HCT116 (cell line): Measurements from ENCODE around the gene RTF1. TPM values are rescaled to one million over a fixed set of nuclear protein-coding genes. Genes with fewer than 3 reads are reported as not detected.

Experiments
- ATAC-seq: fragments of 200-7000 bp; cut with Tn5 transposase; 2 replicates; pipeline ENCODE4 v1.9.1; 2020; ENCODE audit warnings: mild to moderate bottlenecking, moderate library complexity
- BruUV-seq: library from RNA; stranded (reverse); fragments of 400-500 nt; replicated peaks from 2 replicates; lab custom pipeline; 2021; lab: Mats Ljungman, UMichigan
- CTCF ChIA-PET: fragments of 300-600 bp; sonication (Branson Sonifier 250); formaldehyde crosslinking; loops from one replicate; lab custom pipeline; 2021; ENCODE audit warnings: antibody characterized with exemption; lab: Charles Lee
- POLR2A ChIA-PET: fragments of 300-600, 350-600 bp; sonication (Branson Sonifier 250); formaldehyde crosslinking; loops from one replicate; lab custom pipeline; 2021; ENCODE audit warnings: antibody characterized with exemption; lab: Charles Lee
- RAD21 ChIA-PET, 2 experiments: fragments of 300-600 bp; sonication (Branson Sonifier 250); formaldehyde crosslinking; loops; one replicate each; lab custom pipeline; 2023; ENCODE audit warnings: low total read pairs in 2 of 2; ENCODE audit not compliant: uncharacterized antibody in 2 of 2, unreplicated experiment in 2 of 2, low non-redundant PET in 1 of 2; lab: Charles Lee
- DNase-seq: peaks from one replicate; pipeline ENCODE4 v3.0.0-alpha.2; 2010; ENCODE audit warnings: low read depth, low spot score
- H2AFZ ChIP-seq: fragments of 200-600 bp; shearing (Covaris generic), sonication (generic); 2 replicates; pipeline ENCODE4 v1.6.1; 2017; ENCODE audit warnings: low read depth, mixed run types, mixed read lengths, antibody characterized with exemption, low read length; ENCODE audit not compliant: poor library complexity, severe bottlenecking
- H3K27ac ChIP-seq: 2 replicates; pipeline ENCODE4 v1.5.1; 2012; ENCODE audit warnings: low read depth, low read length
- H3K27me3 ChIP-seq: fragments of 200-600 bp; sonication (generic); 2 replicates; pipeline ENCODE4 v1.6.1; 2016; ENCODE audit warnings: mixed run types, low read length, mixed read lengths; ENCODE audit not compliant: insufficient read depth
- H3K36me3 ChIP-seq, 2 experiments: fragments of 200-500 bp in 1 of 2; fragments of 200-600 bp in 1 of 2; sonication (Bioruptor generic) in 1 of 2; sonication (generic) in 1 of 2; 2 replicates each; pipeline versions ENCODE4 v1.5.1 to v1.6.1; 2014 to 2016; ENCODE audit warnings: low read length in 2 of 2, inconsistent platforms in 1 of 2, mixed read lengths in 1 of 2, mixed run types in 1 of 2; ENCODE audit not compliant: insufficient read depth in 2 of 2, control insufficient read depth in 1 of 2
- H3K4me1 ChIP-seq, 2 experiments: fragments of 200-600 bp in 1 of 2; sonication (generic) in 1 of 2; 2 replicates each; pipeline versions ENCODE4 v1.5.1 to v1.6.1; 2012 to 2017; ENCODE audit warnings: low read length in 2 of 2, inconsistent platforms in 1 of 2, mild to moderate bottlenecking in 1 of 2, mixed read lengths in 1 of 2, mixed run types in 1 of 2, moderate library complexity in 1 of 2; ENCODE audit not compliant: insufficient read depth in 2 of 2, control insufficient read depth in 1 of 2
- H3K4me2 ChIP-seq: fragments of 200-600 bp; sonication (generic); 2 replicates; pipeline ENCODE4 v1.6.1; 2017; ENCODE audit warnings: mixed run types, low read length, mixed read lengths
- H3K4me3 ChIP-seq, 2 experiments: fragments of 200-600 bp in 1 of 2; sonication (generic) in 1 of 2; replicated peaks in 1 of 2; 2 replicates each; pipeline ENCODE4 v1.5.1; 2011 to 2016; ENCODE audit warnings: low read length in 2 of 2, control low read depth in 1 of 2, low read depth in 1 of 2, mild to moderate bottlenecking in 1 of 2, mixed read lengths in 1 of 2, mixed run types in 1 of 2
- H3K79me2 ChIP-seq: fragments of 200-600 bp; sonication (generic); 2 replicates; pipeline ENCODE4 v1.6.1; 2017; ENCODE audit warnings: mild to moderate bottlenecking, mixed run types, low read length, moderate library complexity, mixed read lengths; ENCODE audit not compliant: insufficient read depth
- H3K9ac ChIP-seq: fragments of 200-600 bp; sonication (generic); 2 replicates; pipeline ENCODE4 v1.6.1; 2016; ENCODE audit warnings: low read length, mixed read lengths
- H3K9me2 ChIP-seq: fragments of 200-600 bp; sonication (generic), shearing (Covaris generic); 2 replicates; pipeline ENCODE4 v1.6.1; 2017; ENCODE audit warnings: mixed run types, mild to moderate bottlenecking, moderate library complexity; ENCODE audit not compliant: insufficient read depth
- H3K9me3 ChIP-seq, 2 experiments: fragments of 200-500 bp in 1 of 2; fragments of 200-600 bp in 1 of 2; sonication (Bioruptor generic) in 1 of 2; sonication (generic) in 1 of 2; 2 replicates each; pipeline ENCODE4 v1.6.1; 2014 to 2017; ENCODE audit warnings: low read length in 2 of 2, mixed read lengths in 2 of 2, inconsistent platforms in 1 of 2, low read depth in 1 of 2, mild to moderate bottlenecking in 1 of 2, mixed run types in 1 of 2, moderate library complexity in 1 of 2; ENCODE audit not compliant: control insufficient read depth in 1 of 2, insufficient read depth in 1 of 2
- H4K20me1 ChIP-seq: fragments of 200-600 bp; sonication (generic), shearing (Covaris generic); 2 replicates; pipeline ENCODE4 v1.6.1; 2017; ENCODE audit warnings: mixed run types, mild to moderate bottlenecking, moderate library complexity; ENCODE audit not compliant: insufficient read depth
- CBX3 ChIP-seq: IDR thresholded peaks from 2 replicates; pipeline ENCODE4 v1.6.1; 2012; ENCODE audit warnings: low read depth
- CEBPB ChIP-seq: IDR thresholded peaks from 2 replicates; pipeline ENCODE4 v1.6.1; 2012; ENCODE audit warnings: low read depth
- EGR1 ChIP-seq: IDR thresholded peaks from 2 replicates; pipeline ENCODE4 v1.6.1; 2012; ENCODE audit warnings: low read depth
- ELF1 ChIP-seq: IDR thresholded peaks from 2 replicates; pipeline ENCODE4 v1.6.1; 2012; ENCODE audit warnings: low read depth, borderline replicate concordance
- EZH2phosphoT487 ChIP-seq: fragments of 200-600 bp; IDR thresholded peaks from 2 replicates; pipeline ENCODE4 v1.6.1; 2018; ENCODE audit warnings: antibody characterized with exemption, borderline replicate concordance
- JUND ChIP-seq: IDR thresholded peaks from 2 replicates; pipeline ENCODE4 v1.6.1; 2012
- SRF ChIP-seq: IDR thresholded peaks from 2 replicates; pipeline ENCODE4 v1.6.1; 2012; ENCODE audit warnings: low read depth
- TCF7L2 ChIP-seq: IDR thresholded peaks from 2 replicates; pipeline ENCODE4 v1.7.0; 2011; ENCODE audit warnings: borderline replicate concordance, inconsistent platforms; ENCODE audit not compliant: insufficient read depth, insufficient read length; ENCODE audit errors: extremely low read depth
- YY1 ChIP-seq: IDR thresholded peaks from 2 replicates; pipeline ENCODE4 v1.6.1; 2011; ENCODE audit warnings: low read length, low read depth, moderate library complexity, mild to moderate bottlenecking; ENCODE audit not compliant: insufficient replicate concordance; ENCODE audit errors: extremely low read depth
- ZBTB33 ChIP-seq: IDR thresholded peaks from 2 replicates; pipeline ENCODE4 v1.6.1; 2011; ENCODE audit warnings: mild to moderate bottlenecking, low read length, moderate library complexity; ENCODE audit not compliant: insufficient replicate concordance; ENCODE audit errors: extremely low read depth
- ZFX ChIP-seq: fragments of 450-650 bp; IDR thresholded peaks from 2 replicates; pipeline ENCODE4 v1.6.1; 2017
- intact Hi-C: fragments of 100-400 bp; cut with micrococcal nuclease; formaldehyde crosslinking; loops from 2 replicates; pipeline ENCODE4 v1.10.0; 2022
- total RNA-seq: library from RNA; stranded (reverse); gene quantifications from one replicate; pipeline ENCODE4 v1.2.1, GENCODE V29; 2021; ENCODE audit not compliant: unreplicated experiment
- TF ChIP-seq, protein P1 (sequence below): IDR thresholded peaks from 2 replicates; pipeline ENCODE4 v1.6.1; 2012; ENCODE audit warnings: low read depth
- TF ChIP-seq, protein P2 (sequence below): IDR thresholded peaks from 2 replicates; pipeline ENCODE4 v1.6.1; 2012

The RTF1 gene
- total RNA-seq, 1 experiment from 2014 or later: 27.5 TPM

- RAD21 ChIA-PET: no interaction called here
- Histone ChIP-seq H3K9me2 (no peaks in the 10 kb centered on the region), H3K27ac (peak overlapping the region; percentile 80), H3K79me2 (peaks cover 67% of the 10 kb centered on the region), H4K20me1 (peaks cover 13% of the 10 kb centered on the region; the same call in 1 of the 2 replicates), H3K4me3 (peak overlapping the region; percentile 75 to 90), H3K9me3 (no peaks in the 10 kb centered on the region), H3K36me3 (no peaks in the 10 kb centered on the region), H3K9ac (peak overlapping the region; percentile 70), H3K4me1 (peaks cover 2 to 14% of the 10 kb centered on the region in 2 experiments; a peak in 3 of 4 replicates), H3K4me2 (peak overlapping the region; percentile 94), H3K27me3 (no peaks in the 10 kb centered on the region), H2AFZ (no peak overlapping the region)
- intact Hi-C loops: no loop called here
- ATAC-seq (peak; percentile 58), DNase-seq (no peak)
- POLR2A ChIA-PET: no interaction called here
- no TSS peak for BruUV-seq
- CTCF ChIA-PET: no interaction called here
- TF ChIP-seq ZBTB33: no peak
- peak; percentile 82 for TF ChIP-seq ZFX
- TF ChIP-seq TCF7L2: no peak
These were observed 712 bp downstream of the RTF1 start for GRCh38 chr15:41417418-41418195.

DNA sequence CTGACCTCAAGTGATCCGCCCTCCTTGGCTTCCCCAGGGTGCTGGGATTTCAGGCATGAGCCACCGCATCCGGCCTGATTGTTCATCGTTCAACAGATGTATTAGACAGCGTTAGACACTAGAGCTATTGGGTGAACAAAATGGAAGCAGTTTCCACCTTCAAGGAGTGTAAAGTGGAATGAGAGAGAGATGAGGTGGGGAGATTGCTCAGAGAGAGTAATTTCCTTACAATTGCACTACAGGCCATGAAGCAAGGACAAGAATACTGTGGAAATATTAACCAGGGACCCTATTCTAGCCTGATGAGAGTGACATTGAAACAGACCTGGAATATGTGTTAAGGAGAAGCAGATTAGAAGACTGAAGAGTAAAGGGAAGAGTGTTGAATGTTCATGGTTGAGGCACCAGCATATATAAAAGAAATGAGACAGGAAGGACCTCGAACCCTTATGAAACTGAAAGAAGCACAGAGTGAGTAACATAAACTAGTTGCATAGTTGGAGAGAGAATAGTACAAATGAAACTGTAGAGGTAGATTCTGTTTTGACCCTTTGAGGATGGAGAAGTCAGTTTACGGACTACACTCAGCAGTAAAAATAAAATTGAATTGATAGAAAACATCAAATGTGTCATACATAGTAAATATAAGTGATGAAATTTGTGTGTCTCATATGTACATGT, 7.2 kb downstream of the RTF1 start:
- CTCF ChIA-PET: no interaction called here
- Histone ChIP-seq H3K4me1 (peaks cover 2 to 11% of the 10 kb centered on the region in 2 experiments; a peak in 3 of 4 replicates), H3K27me3 (no peaks in the 10 kb centered on the region), H3K36me3 (no peaks in the 10 kb centered on the region), H4K20me1 (peaks cover 5% of the 10 kb centered on the region; the same call in 1 of the 2 replicates), H3K27ac (no peak overlapping the region), H3K9me3 (no peaks in the 10 kb centered on the region), H3K4me3 (no peak overlapping the region), H3K4me2 (no peak overlapping the region), H3K9me2 (no peaks in the 10 kb centered on the region), H3K9ac (no peak overlapping the region), H3K79me2 (peaks cover 79% of the 10 kb centered on the region), H2AFZ (no peak overlapping the region)
- RAD21 ChIA-PET: no interaction called here
- BruUV-seq: no TSS peak
- POLR2A ChIA-PET: no interaction called here
- ATAC-seq (no peak), DNase-seq (no peak)
- intact Hi-C loops: no loop called here
- no peak for TF ChIP-seq JUND
- TF ChIP-seq YY1: no peak
- TF ChIP-seq SRF: no peak
- no peak for TF ChIP-seq CEBPB
- TF ChIP-seq, protein P1, sequence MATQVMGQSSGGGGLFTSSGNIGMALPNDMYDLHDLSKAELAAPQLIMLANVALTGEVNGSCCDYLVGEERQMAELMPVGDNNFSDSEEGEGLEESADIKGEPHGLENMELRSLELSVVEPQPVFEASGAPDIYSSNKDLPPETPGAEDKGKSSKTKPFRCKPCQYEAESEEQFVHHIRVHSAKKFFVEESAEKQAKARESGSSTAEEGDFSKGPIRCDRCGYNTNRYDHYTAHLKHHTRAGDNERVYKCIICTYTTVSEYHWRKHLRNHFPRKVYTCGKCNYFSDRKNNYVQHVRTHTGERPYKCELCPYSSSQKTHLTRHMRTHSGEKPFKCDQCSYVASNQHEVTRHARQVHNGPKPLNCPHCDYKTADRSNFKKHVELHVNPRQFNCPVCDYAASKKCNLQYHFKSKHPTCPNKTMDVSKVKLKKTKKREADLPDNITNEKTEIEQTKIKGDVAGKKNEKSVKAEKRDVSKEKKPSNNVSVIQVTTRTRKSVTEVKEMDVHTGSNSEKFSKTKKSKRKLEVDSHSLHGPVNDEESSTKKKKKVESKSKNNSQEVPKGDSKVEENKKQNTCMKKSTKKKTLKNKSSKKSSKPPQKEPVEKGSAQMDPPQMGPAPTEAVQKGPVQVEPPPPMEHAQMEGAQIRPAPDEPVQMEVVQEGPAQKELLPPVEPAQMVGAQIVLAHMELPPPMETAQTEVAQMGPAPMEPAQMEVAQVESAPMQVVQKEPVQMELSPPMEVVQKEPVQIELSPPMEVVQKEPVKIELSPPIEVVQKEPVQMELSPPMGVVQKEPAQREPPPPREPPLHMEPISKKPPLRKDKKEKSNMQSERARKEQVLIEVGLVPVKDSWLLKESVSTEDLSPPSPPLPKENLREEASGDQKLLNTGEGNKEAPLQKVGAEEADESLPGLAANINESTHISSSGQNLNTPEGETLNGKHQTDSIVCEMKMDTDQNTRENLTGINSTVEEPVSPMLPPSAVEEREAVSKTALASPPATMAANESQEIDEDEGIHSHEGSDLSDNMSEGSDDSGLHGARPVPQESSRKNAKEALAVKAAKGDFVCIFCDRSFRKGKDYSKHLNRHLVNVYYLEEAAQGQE: no peak
- TF ChIP-seq ELF1: no peak
- TF ChIP-seq ZFX: no peak
- TF ChIP-seq EGR1: no peak
- TF ChIP-seq CBX3: no peak
- TF ChIP-seq, protein P2, sequence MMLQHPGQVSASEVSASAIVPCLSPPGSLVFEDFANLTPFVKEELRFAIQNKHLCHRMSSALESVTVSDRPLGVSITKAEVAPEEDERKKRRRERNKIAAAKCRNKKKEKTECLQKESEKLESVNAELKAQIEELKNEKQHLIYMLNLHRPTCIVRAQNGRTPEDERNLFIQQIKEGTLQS: no peak
- TF ChIP-seq EZH2phosphoT487: no peak
